ENCODE data around the gene GIGYF2. TPM values are rescaled to one million over a fixed set of nuclear protein-coding genes. Genes with fewer than 3 reads are reported as not detected.
A peak's percentile ranks its signal among the peaks of the same experiment; 100 is the strongest.

GIGYF2 gene
- polyA plus RNA-seq, 1 of the 3 experiments (the other 2 are of a cell fraction), result 12.8 TPM

- H3K79me2 ChIP-seq (ENCODE audit: insufficient read depth), result no peaks in the 10 kb centered on the region
- H2AFZ ChIP-seq (ENCODE audit: low read depth), result no peak overlapping the region
- no peaks in the 10 kb centered on the region for H3K36me3 ChIP-seq (replicated peaks in 1 of 2; ENCODE audit: control insufficient read depth in 1 of 2, insufficient read depth in 2 of 2, low read length in 1 of 2)
- DNase-seq, result peak; percentile 16
- no peaks in the 10 kb centered on the region for H3F3A ChIP-seq (replicated peaks; ENCODE audit: insufficient read depth)
- no peak overlapping the region for H3K9ac ChIP-seq
- no peak overlapping the region for H3K4me2 ChIP-seq
- TF ChIP-seq MEF2A (IDR thresholded peaks at IDR 0.05; ENCODE audit: borderline replicate concordance, low read depth) (no peak), TAF1 (IDR thresholded peaks at IDR 0.05; ENCODE audit: borderline replicate concordance, low read depth, low read length) (no peak), ELF1 (IDR thresholded peaks at IDR 0.05) (no peak), GABPA (IDR thresholded peaks at IDR 0.05; ENCODE audit: low read depth) (no peak), SIN3A (IDR thresholded peaks at IDR 0.05; ENCODE audit: borderline replicate concordance, low read depth, low read length) (no peak), POLR2AphosphoS5 (IDR thresholded peaks at IDR 0.05; ENCODE audit: low read depth, low read length) (no peak), CHD2 (IDR thresholded peaks at IDR 0.05; ENCODE audit: low read length, partially characterized antibody) (no peak), FOXJ3 (CRISPR knock-in tag; IDR thresholded peaks at IDR 0.05) (no peak), RFX5 (IDR thresholded peaks at IDR 0.05; ENCODE audit: low read length) (no peak), USF1 (IDR thresholded peaks at IDR 0.05; ENCODE audit: borderline replicate concordance, low read depth) (no peak), RCOR1 (IDR thresholded peaks at IDR 0.05; ENCODE audit: low read length) (no peak), NFIC (IDR thresholded peaks at IDR 0.05; ENCODE audit: borderline replicate concordance) (no peak), RXRA (IDR thresholded peaks at IDR 0.05; ENCODE audit: borderline replicate concordance, low read depth) (no peak), IRF3 (IDR thresholded peaks at IDR 0.05; ENCODE audit: low read depth, low read length) (no peak), YY1 (IDR thresholded peaks at IDR 0.05; ENCODE audit: low read depth) (no peak), MAX (IDR thresholded peaks at IDR 0.05; ENCODE audit: low read depth) (no peak)
- H3K27me3 ChIP-seq (ENCODE audit: insufficient read depth), result no peaks in the 10 kb centered on the region
- no peaks in the 10 kb centered on the region for H3K4me1 ChIP-seq (ENCODE audit: control insufficient read depth in 1 of 2, insufficient read depth in 2 of 2, low read depth in 1 of 2, low read length in 1 of 2)
- no peak overlapping the region for H3K27ac ChIP-seq (ENCODE audit: low read depth in 2 of 2, low read length in 1 of 2)
- CTCF ChIA-PET, result no interaction called here
- no peaks in the 10 kb centered on the region for H3K9me2 ChIP-seq
- 85% methylated on average over 24 of the region's 25 CpGs for WGBS (ENCODE audit: low lambda C conversion rate)
- no peak overlapping the region for H3K4me3 ChIP-seq (ENCODE audit: low read depth in 2 of 2, low read length in 1 of 2)
- H3K9me3 ChIP-seq, result no peaks in the 10 kb centered on the region
- no peaks in the 10 kb centered on the region for H4K20me1 ChIP-seq (ENCODE audit: insufficient read depth)
- POLR2A ChIA-PET, result no interaction called here
These were observed 188.3 kb downstream of the GIGYF2 start for GRCh38 chr2:232885264-232885961.

- H4K20me1 ChIP-seq (ENCODE audit: insufficient read depth), result no peaks in the 10 kb centered on the region
- no peaks in the 10 kb centered on the region; a peak in 1 of 4 replicates for H3K4me1 ChIP-seq (ENCODE audit: control insufficient read depth in 1 of 2, insufficient read depth in 2 of 2, low read depth in 1 of 2, low read length in 1 of 2)
- ChIA-PET CTCF (no interaction called here), POLR2A (no interaction called here)
- no peak overlapping the region for H3K4me2 ChIP-seq
- no peaks in the 10 kb centered on the region for H3K27me3 ChIP-seq (ENCODE audit: insufficient read depth)
- 91% methylated on average over 11 of the region's 11 CpGs for WGBS (ENCODE audit: low lambda C conversion rate)
- H3K9me2 ChIP-seq, result no peaks in the 10 kb centered on the region
- H3K79me2 ChIP-seq (ENCODE audit: insufficient read depth), result no peaks in the 10 kb centered on the region
- H3K9ac ChIP-seq, result no peak overlapping the region
- no peak overlapping the region for H2AFZ ChIP-seq (ENCODE audit: low read depth)
- no peak overlapping the region for H3K4me3 ChIP-seq (ENCODE audit: low read depth in 2 of 2, low read length in 1 of 2)
- H3K9me3 ChIP-seq, result no peaks in the 10 kb centered on the region
- no peak for DNase-seq
- no peak for TF ChIP-seq EP300 (IDR thresholded peaks at IDR 0.05; ENCODE audit: borderline replicate concordance in 1 of 2, low read depth in 1 of 2, low read length in 1 of 2)
- no peak for TF ChIP-seq YY1 (IDR thresholded peaks at IDR 0.05; ENCODE audit: low read depth)
- TF ChIP-seq USF2 (IDR thresholded peaks at IDR 0.05; ENCODE audit: borderline replicate concordance, low read depth, low read length), result no peak
- no peak for TF ChIP-seq TCF12 (IDR thresholded peaks at IDR 0.05)
- no peak for TF ChIP-seq TAF1 (IDR thresholded peaks at IDR 0.05; ENCODE audit: borderline replicate concordance, low read depth, low read length)
- no peak for TF ChIP-seq NFIC (IDR thresholded peaks at IDR 0.05; ENCODE audit: borderline replicate concordance)
- no peak for TF ChIP-seq FOXJ3 (CRISPR knock-in tag; IDR thresholded peaks at IDR 0.05)
- TF ChIP-seq ELF1 (IDR thresholded peaks at IDR 0.05), result no peak
- no peak for TF ChIP-seq GATA2 (CRISPR knock-in tag; IDR thresholded peaks at IDR 0.05)
- no peak for TF ChIP-seq POLR2AphosphoS5 (IDR thresholded peaks at IDR 0.05; ENCODE audit: low read depth, low read length)
- no peak for TF ChIP-seq TEAD4 (IDR thresholded peaks at IDR 0.05; ENCODE audit: borderline replicate concordance, insufficient read depth)
- no peak for TF ChIP-seq USF1 (IDR thresholded peaks at IDR 0.05; ENCODE audit: borderline replicate concordance, low read depth)
- no peak for TF ChIP-seq MAX (IDR thresholded peaks at IDR 0.05; ENCODE audit: low read depth)
- TF ChIP-seq MXI1 (IDR thresholded peaks at IDR 0.05; ENCODE audit: low read depth, low read length), result no peak
- TF ChIP-seq SIN3A (IDR thresholded peaks at IDR 0.05; ENCODE audit: borderline replicate concordance, low read depth, low read length), result no peak
- H3K27ac ChIP-seq (ENCODE audit: low read depth in 2 of 2, low read length in 1 of 2), result no peak overlapping the region
- H3K36me3 ChIP-seq (replicated peaks in 1 of 2; ENCODE audit: control insufficient read depth in 1 of 2, insufficient read depth in 2 of 2, low read length in 1 of 2), result no peaks in the 10 kb centered on the region
- no peaks in the 10 kb centered on the region for H3F3A ChIP-seq (replicated peaks; ENCODE audit: insufficient read depth)
These were observed 189.0 kb downstream of the GIGYF2 start for GRCh38 chr2:232886176-232886575.
